Body of pancreas (tissue), 4 donors: ENCODE measurements around the gene SMIM44.

Source experiments
- POLR2A ChIP-seq, 3 donors: fragments of 450-650 bp; IDR thresholded peaks; one replicate each; pipeline ENCODE4 v1.6.1; 2016; ENCODE audit warnings: antibody characterized with exemption in 3 of 3, mild to moderate bottlenecking in 2 of 3
- TF ChIP-seq, protein P1 (sequence below), 7 experiments: fragments of 450-650 bp in 4 of 7; fragments of 200-600 bp in 3 of 7; sonication (generic) in 3 of 7; IDR thresholded peaks; one replicate each; pipeline ENCODE4 v1.5.1; 2016 to 2019; ENCODE audit warnings: antibody characterized with exemption in 7 of 7

DNA sequence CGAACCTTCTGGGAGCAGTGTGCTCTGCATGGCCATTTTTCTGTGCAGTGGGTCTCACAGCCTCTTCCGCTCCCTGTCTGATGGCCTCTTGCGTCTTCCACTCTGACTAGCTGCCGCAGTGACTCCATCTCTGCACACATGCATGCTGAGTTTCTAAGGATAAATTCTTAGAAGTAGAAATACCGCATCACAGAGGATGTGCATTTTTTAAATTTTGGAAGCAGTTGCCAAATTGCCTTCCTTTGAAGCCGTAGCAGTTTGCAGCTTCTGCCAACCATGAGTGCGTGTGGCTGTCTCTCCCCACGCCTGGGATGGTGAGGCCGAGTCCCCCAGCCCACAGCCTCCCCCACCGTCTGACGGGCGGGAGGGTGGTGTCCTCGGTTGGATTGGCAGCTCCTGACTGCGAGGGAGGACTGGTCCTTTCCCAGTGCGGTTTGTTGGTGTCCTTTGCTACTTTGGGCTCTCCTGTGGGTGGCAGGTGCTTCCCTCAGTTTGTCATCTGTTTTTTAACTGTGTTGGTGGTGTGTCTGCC lies 32.7 kb upstream of the SMIM44 start:
- no peak for TF ChIP-seq POLR2A (IDR thresholded peaks at IDR 0.05)
- TF ChIP-seq, protein P1, sequence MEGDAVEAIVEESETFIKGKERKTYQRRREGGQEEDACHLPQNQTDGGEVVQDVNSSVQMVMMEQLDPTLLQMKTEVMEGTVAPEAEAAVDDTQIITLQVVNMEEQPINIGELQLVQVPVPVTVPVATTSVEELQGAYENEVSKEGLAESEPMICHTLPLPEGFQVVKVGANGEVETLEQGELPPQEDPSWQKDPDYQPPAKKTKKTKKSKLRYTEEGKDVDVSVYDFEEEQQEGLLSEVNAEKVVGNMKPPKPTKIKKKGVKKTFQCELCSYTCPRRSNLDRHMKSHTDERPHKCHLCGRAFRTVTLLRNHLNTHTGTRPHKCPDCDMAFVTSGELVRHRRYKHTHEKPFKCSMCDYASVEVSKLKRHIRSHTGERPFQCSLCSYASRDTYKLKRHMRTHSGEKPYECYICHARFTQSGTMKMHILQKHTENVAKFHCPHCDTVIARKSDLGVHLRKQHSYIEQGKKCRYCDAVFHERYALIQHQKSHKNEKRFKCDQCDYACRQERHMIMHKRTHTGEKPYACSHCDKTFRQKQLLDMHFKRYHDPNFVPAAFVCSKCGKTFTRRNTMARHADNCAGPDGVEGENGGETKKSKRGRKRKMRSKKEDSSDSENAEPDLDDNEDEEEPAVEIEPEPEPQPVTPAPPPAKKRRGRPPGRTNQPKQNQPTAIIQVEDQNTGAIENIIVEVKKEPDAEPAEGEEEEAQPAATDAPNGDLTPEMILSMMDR (IDR thresholded peaks at IDR 0.05): no peak
